Naive thymus-derived CD8-positive, alpha-beta T cell (primary cell): ENCODE data around the gene SFMBT2. TPM values are rescaled to one million over a fixed set of nuclear protein-coding genes. Genes with fewer than 3 reads are reported as not detected.

Experiments used
- ATAC-seq, 2 donors: fragments of 150-1000 bp; cut with Tn5 transposase in 1 of 2; sonication (Bioruptor Pico), chemical (Tn5 transposase) in 1 of 2; 1 replicate in 1 of 2; 2 replicates in 1 of 2; pipeline ENCODE4 v1.10.0; 2021; ENCODE audit warnings: mild to moderate bottlenecking in 2 of 2, moderate library complexity in 2 of 2
- POLR2A ChIA-PET: fragments of 350-600 bp; sonication (Branson Sonifier 250); formaldehyde crosslinking; loops from one replicate; lab custom pipeline; 2021; ENCODE audit warnings: antibody characterized with exemption; lab: Charles Lee
- DNase-seq, 10 donors: peaks; one replicate each; pipeline versions ENCODE4 v3.0.0 to v3.0.0-alpha.2; 2020 to 2022
- H3K27ac Mint-ChIP-seq, 10 donors: one replicate each; pipeline ENCODE4 v1.8.0; 2020 to 2022; ENCODE audit warnings: mild to moderate bottlenecking in 10 of 10, mixed read lengths in 10 of 10, moderate library complexity in 4 of 10, inconsistent platforms in 1 of 10
- H3K27me3 Mint-ChIP-seq, 5 donors: one replicate each; pipeline ENCODE4 v1.8.0; 2021 to 2022; ENCODE audit warnings: mixed read lengths in 5 of 5
- H3K36me3 Mint-ChIP-seq, 3 donors: one replicate each; pipeline ENCODE4 v1.8.0; 2020 to 2022; ENCODE audit warnings: mixed read lengths in 3 of 3, mild to moderate bottlenecking in 2 of 3, inconsistent platforms in 1 of 3
- H3K4me1 Mint-ChIP-seq, 4 donors: one replicate each; pipeline ENCODE4 v1.8.0; 2021 to 2022; ENCODE audit warnings: mixed read lengths in 4 of 4
- H3K4me3 Mint-ChIP-seq, 10 donors: one replicate each; pipeline ENCODE4 v1.8.0; 2020 to 2022; ENCODE audit warnings: mild to moderate bottlenecking in 10 of 10, mixed read lengths in 10 of 10, moderate library complexity in 6 of 10, inconsistent platforms in 1 of 10
- H3K9me3 Mint-ChIP-seq, 9 donors: one replicate each; pipeline ENCODE4 v1.8.0; 2020 to 2022; ENCODE audit warnings: mixed read lengths in 9 of 9, mild to moderate bottlenecking in 3 of 9, inconsistent platforms in 1 of 9, moderate library complexity in 1 of 9
- polyA plus RNA-seq, 3 donors: library from polyadenylated mRNA; unstranded; fragments of 300-500 nt; fragmentation: Illumina TruSeq; gene quantifications; one replicate each; pipeline ENCODE4 v1.2.3, GENCODE V29; 2021
- total RNA-seq, 8 experiments: library from RNA in 2 of 8; stranded (reverse) in 2 of 8; gene quantifications; one replicate each; pipeline ENCODE4 v1.2.3 and lab custom pipeline; 2021 to 2026

Gene SFMBT2
- total and polyA plus RNA-seq, 5 experiments from 2014 or later: 2.2 to 31.8 (median 6.7) TPM

DNA sequence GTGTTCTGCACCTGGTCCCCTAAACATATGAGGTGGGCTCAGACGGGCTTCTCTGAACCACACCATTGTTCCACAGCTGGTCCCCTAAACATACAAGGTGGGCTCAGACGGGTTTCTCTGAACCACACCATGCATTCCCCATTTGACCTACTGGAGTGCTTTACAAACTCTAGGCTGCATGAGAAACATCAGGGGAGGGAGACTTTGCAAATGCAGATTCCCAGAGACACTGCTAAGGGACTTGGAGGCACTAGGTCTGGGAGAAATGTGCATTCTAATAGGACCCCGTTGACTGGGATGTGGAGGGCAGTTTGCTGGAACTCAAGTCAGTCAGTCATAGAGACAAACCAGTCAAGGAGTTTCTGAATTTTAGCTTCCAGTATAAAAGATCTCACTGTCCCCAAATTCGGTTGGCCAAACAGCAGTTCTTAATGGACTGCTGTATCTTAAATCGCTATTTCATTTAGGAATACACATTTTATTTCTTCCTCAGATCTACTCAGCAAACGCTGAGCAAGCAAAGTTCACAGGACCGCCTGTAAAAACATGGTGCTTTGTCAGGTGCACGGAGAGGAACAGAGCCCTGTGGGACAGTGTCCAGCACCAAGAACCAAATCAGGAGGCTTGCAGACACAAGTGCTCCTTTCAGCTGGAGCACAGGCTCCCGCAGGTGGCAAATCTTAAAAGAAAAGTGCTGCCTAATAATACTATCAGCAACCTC, 198.8 kb downstream of the SFMBT2 start:
- Mint-ChIP-seq H3K4me3 (no peak overlapping the region), H3K9me3 (no peaks in the 10 kb centered on the region), H3K4me1 (peaks cover 0 to 11% (median 7%) of the 10 kb centered on the region in 4 donors), H3K36me3 (peaks cover 20 to 73% (median 53%) of the 10 kb centered on the region in 3 donors), H3K27ac (peak overlapping the region in 2 of 10 donors; percentile 21 to 39), H3K27me3 (no peaks in the 10 kb centered on the region)
- no peak for DNase-seq
- ATAC-seq: no peak
- POLR2A ChIA-PET: no interaction called here

- DNase-seq: no peak
- no peaks in the 10 kb centered on the region for H3K27me3 Mint-ChIP-seq
- H3K36me3 Mint-ChIP-seq: peaks cover 12 to 70% (median 44%) of the 10 kb centered on the region in 3 donors
- H3K4me1 Mint-ChIP-seq: peaks cover 0 to 14% (median 7%) of the 10 kb centered on the region in 4 donors
- H3K4me3 Mint-ChIP-seq: no peak overlapping the region
- ATAC-seq: no peak
- no peaks in the 10 kb centered on the region for H3K9me3 Mint-ChIP-seq
- POLR2A ChIA-PET: no interaction called here
- H3K27ac Mint-ChIP-seq: peak overlapping the region in 3 of 10 donors; percentile 16 to 73 (median 61)
Observed at GRCh38 chr10:7210516-7210915, 200.3 kb downstream of the SFMBT2 start.

DNA sequence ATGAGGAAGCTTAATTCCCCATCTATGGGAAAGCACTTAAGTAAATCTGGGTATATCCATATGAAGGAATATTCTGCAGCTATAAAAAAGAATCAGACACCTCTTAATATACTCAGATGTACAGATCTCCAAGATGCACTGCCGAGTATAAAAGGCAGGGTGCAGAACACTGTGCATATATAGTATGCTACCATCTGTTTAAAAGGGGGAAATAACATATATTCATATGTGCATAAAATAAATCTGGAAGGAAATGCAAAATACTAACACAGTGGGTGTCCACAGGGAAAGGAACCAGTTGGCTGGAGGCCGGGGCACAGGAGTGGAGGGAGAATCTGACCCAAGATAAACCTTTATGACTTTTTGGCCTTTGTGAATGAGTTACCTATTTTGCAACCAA, 201.4 kb downstream of the SFMBT2 start:
- no peaks in the 10 kb centered on the region for H3K9me3 Mint-ChIP-seq
- H3K4me3 Mint-ChIP-seq: no peak overlapping the region
- no peak for ATAC-seq
- POLR2A ChIA-PET: no interaction called here
- H3K36me3 Mint-ChIP-seq: peaks cover 12 to 71% (median 39%) of the 10 kb centered on the region in 3 donors
- H3K27me3 Mint-ChIP-seq: no peaks in the 10 kb centered on the region
- H3K27ac Mint-ChIP-seq: peak overlapping the region in 2 of 10 donors; percentile 12 to 19
- peaks cover 0 to 11% (median 7%) of the 10 kb centered on the region in 4 donors for H3K4me1 Mint-ChIP-seq
- no peak for DNase-seq

DNA sequence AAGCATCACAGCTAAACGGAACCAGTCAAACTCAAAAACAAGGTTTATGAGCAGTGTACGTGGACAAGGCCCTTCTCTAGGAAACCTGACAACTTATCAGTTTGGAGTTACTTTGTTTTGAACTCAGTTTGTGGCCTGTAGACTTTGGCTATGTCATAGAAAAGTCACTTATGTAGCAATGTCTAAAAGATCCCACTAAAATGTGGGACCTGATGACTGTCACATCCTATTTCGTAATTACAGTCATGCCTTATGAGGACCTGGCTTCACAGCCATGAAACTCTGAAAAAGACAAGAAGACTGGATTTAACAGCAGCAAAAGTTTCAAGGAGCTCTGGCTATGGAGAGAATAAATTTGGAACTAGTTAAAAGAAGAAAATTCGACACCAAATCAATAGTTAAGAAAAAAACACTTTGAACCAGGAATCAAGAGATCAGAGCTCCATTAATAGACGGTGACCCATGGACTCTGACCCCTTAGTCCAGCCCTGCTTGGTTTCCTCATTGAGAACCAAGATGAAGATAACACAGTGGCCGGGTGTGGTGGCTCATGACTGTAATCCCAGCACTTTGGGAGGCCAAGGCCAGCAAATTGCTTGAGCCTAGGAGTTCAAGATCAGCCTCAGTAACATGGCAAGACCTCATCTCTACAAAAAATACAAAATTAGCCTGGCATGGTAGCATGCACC, 204.3 kb downstream of the SFMBT2 start:
- POLR2A ChIA-PET: no interaction called here
- Mint-ChIP-seq H3K27me3 (no peaks in the 10 kb centered on the region), H3K9me3 (no peaks in the 10 kb centered on the region), H3K36me3 (peaks cover 0 to 75% (median 40%) of the 10 kb centered on the region in 3 donors), H3K27ac (peak overlapping the region in 4 of 10 donors; percentile 15 to 70 (median 44)), H3K4me3 (no peak overlapping the region), H3K4me1 (peaks cover 0 to 11% (median 6%) of the 10 kb centered on the region in 4 donors)
- DNase-seq: no peak
- ATAC-seq: no peak

- Mint-ChIP-seq H3K36me3 (peaks cover under 1 to 81% (median 43%) of the 10 kb centered on the region in 3 donors), H3K4me3 (no peak overlapping the region), H3K27ac (peak overlapping the region in 5 of 10 donors; percentile 0 to 70 (median 23)), H3K27me3 (no peaks in the 10 kb centered on the region), H3K4me1 (peaks cover 0 to 11% (median 7%) of the 10 kb centered on the region in 4 donors), H3K9me3 (no peaks in the 10 kb centered on the region)
- DNase-seq (no peak), ATAC-seq (no peak)
- POLR2A ChIA-PET: no interaction called here
Observed at GRCh38 chr10:7205656-7206055, 205.2 kb downstream of the SFMBT2 start.

DNA sequence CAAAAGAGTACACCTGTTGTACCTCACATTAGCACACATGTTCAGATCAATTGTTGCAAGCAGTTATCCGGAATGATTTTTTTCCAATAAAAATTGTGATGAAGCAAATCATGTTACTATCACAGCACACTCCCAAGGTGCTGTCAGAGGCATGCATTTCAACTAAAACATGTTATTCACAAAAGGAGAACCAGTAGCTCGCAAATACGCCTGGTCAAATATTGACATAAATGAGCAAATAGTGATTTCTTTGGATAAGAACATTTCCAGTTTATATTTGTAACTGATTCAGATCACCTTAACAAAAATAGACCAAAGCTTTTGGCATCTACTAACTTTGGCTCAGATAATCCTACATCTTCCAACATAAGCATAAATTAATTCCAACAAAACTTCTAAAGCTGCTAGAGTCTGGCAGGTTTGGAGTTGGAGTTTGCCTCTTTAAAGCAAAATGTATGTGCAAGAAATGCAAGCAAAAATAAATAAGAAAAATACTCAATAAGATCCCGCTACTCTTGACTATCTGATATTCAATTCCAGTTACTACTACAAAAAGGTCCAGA, 208.0 kb downstream of the SFMBT2 start:
- ATAC-seq (no peak), DNase-seq (no peak)
- Mint-ChIP-seq H3K4me1 (peaks cover 0 to 8% (median 5%) of the 10 kb centered on the region in 4 donors), H3K36me3 (peaks cover 10 to 86% (median 46%) of the 10 kb centered on the region in 3 donors), H3K27me3 (no peaks in the 10 kb centered on the region), H3K4me3 (no peak overlapping the region), H3K27ac (peak overlapping the region in 1 of 10 donors; percentile 76), H3K9me3 (no peaks in the 10 kb centered on the region)
- POLR2A ChIA-PET: no interaction called here

DNA sequence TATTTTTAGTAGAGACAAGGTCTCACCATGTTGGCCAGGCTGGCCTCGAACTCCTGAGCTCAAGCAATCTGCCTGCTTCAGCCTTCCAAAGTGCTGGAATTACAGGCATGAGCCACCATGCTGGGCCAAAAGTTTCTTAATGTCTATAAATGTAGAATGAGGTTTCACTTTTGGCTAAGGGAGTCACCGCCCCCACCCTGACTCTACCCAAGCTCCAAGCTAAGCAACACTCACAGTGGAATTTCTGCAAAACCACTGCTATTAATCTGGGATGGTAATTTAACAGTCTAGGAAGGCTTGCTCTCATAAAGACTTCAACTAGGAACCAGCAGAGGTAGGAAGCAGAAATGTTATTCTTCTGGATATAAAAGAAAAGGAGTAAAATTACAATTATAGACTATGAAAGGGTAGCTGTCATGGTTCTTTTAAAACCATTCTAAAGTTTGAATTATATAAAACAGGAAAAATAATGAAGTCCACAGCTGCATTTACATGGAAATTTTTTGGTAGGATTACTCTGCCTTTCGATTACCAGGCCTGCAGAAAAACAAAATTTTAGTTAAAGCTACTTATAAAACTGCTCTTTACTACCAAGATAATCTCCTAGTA, 211.6 kb downstream of the SFMBT2 start:
- no peaks in the 10 kb centered on the region for H3K27me3 Mint-ChIP-seq
- ATAC-seq (no peak), DNase-seq (no peak)
- POLR2A ChIA-PET: interaction anchor here (1.1 kb wide), 1 partner anchor 55 kb away, joined by 3 read pairs; no protein-coding TSS in a partner anchor
- peaks cover 0 to 12% (median 0%) of the 10 kb centered on the region in 9 donors for H3K9me3 Mint-ChIP-seq
- H3K4me3 Mint-ChIP-seq: no peak overlapping the region
- peaks cover 35 to 82% (median 70%) of the 10 kb centered on the region in 3 donors for H3K36me3 Mint-ChIP-seq
- H3K27ac Mint-ChIP-seq: peak overlapping the region in 4 of 10 donors; percentile 8 to 41 (median 14)
- H3K4me1 Mint-ChIP-seq: peaks cover 18 to 36% (median 30%) of the 10 kb centered on the region in 4 donors

DNA sequence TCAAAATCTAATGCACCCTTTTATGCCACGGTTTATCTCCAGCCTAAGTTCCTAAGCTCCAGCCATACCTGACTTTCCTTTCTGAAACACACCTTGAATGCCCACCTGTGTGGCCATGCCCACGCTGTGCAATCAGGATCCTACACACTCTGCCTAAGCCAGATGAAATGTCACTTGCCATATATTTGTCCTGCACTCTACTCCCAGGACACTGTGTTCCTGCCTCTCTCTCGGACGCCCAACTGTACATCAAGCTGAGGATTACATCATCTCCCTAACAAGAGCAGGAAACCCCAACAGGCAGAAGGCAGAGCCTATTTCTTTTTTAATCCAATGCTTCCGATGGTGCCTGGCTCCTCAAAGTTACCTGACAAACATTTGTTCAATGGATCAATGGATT, 214.6 kb downstream of the SFMBT2 start:
- H3K27me3 Mint-ChIP-seq: no peaks in the 10 kb centered on the region
- no peak for ATAC-seq
- H3K9me3 Mint-ChIP-seq: peaks cover 0 to 16% (median 0%) of the 10 kb centered on the region in 9 donors
- POLR2A ChIA-PET: no interaction called here
- H3K4me3 Mint-ChIP-seq: peak overlapping the region in 7 of 10 donors; percentile 8 to 78 (median 48)
- H3K4me1 Mint-ChIP-seq: peaks cover 34 to 65% (median 59%) of the 10 kb centered on the region in 4 donors
- H3K27ac Mint-ChIP-seq: peak overlapping the region in 9 of 10 donors; percentile 36 to 99 (median 85)
- no peak for DNase-seq
- peaks cover 35 to 55% (median 55%) of the 10 kb centered on the region in 3 donors for H3K36me3 Mint-ChIP-seq

GRCh38 chr10:7195118-7195517, 215.7 kb downstream of the SFMBT2 start:
- POLR2A ChIA-PET: no interaction called here
- Mint-ChIP-seq H3K27ac (peak overlapping the region in 9 of 10 donors; percentile 31 to 99 (median 69)), H3K4me3 (peak overlapping the region in 8 of 10 donors; percentile 30 to 85 (median 53)), H3K27me3 (no peaks in the 10 kb centered on the region), H3K4me1 (peaks cover 41 to 73% (median 68%) of the 10 kb centered on the region in 4 donors), H3K36me3 (peaks cover 31 to 51% (median 47%) of the 10 kb centered on the region in 3 donors), H3K9me3 (peaks cover 0 to 21% (median 0%) of the 10 kb centered on the region in 9 donors)
- no peak for DNase-seq
- no peak for ATAC-seq

- POLR2A ChIA-PET: no interaction called here
- H3K27ac Mint-ChIP-seq: peak overlapping the region in 9 of 10 donors; percentile 48 to 99 (median 80)
- peak overlapping the region in 8 of 10 donors; percentile 18 to 89 (median 74) for H3K4me3 Mint-ChIP-seq
- peaks cover 32 to 46% (median 44%) of the 10 kb centered on the region in 3 donors for H3K36me3 Mint-ChIP-seq
- ATAC-seq (no peak), DNase-seq (no peak)
- H3K27me3 Mint-ChIP-seq: no peaks in the 10 kb centered on the region
- H3K9me3 Mint-ChIP-seq: peaks cover 0 to 21% (median 0%) of the 10 kb centered on the region in 9 donors
- peaks cover 42 to 77% (median 70%) of the 10 kb centered on the region in 4 donors for H3K4me1 Mint-ChIP-seq
Observed at GRCh38 chr10:7194571-7194970, 216.3 kb downstream of the SFMBT2 start.

DNA sequence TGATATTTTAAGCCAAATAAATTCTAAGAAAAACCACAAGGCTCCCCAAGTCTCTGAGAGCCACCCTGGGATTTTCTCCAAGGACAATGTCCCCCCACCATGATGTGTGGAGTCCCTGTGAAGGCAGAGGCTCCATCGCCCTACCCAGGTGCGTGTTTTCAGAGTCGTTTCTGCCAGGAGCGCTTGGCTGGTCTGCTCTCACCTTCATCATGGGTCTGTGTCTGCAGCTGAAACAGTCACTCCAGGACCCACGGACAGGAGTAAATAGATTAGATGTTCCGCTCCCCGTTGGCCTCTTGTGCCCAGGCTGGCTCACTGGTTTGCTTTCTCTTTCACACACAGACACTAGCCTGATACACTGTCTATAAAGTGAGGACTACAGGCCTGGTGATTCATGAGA, 217.5 kb downstream of the SFMBT2 start:
- POLR2A ChIA-PET: interaction anchor here (0.7 to 1.8 kb wide), 5 partner anchors 12 to 1303 kb away, joined by 3 to 10 read pairs (median 5); partner anchors contain the start of genes ANKRD16, FBH1 and SFMBT2

More for the DNA sequence above, 217.5 kb downstream of the SFMBT2 start:
- Mint-ChIP-seq H3K4me1 (peaks cover 44 to 83% (median 77%) of the 10 kb centered on the region in 4 donors), H3K4me3 (peak overlapping the region; percentile 73 to 90 (median 86)), H3K9me3 (peaks cover 0 to 21% (median 0%) of the 10 kb centered on the region in 9 donors), H3K27ac (peak overlapping the region; percentile 92 to 99 (median 96)), H3K27me3 (no peaks in the 10 kb centered on the region), H3K36me3 (peaks cover 33 to 45% (median 36%) of the 10 kb centered on the region in 3 donors)
- no peak for ATAC-seq
- DNase-seq: no peak
